H1 (cell line): Measurements from ENCODE around the gene TUBGCP5. TPM values are rescaled to one million over a fixed set of nuclear protein-coding genes. Genes with fewer than 3 reads are reported as not detected.

ENCODE experiments used
- CTCF ChIA-PET: fragments of 300-600 bp; sonication (Branson Sonifier 250); formaldehyde crosslinking; loops from one replicate; lab custom pipeline; 2021; ENCODE audit not compliant: partially characterized antibody; lab: Charles Lee
- POLR2A ChIA-PET: fragments of 300-600 bp; sonication (Branson Sonifier 250); formaldehyde crosslinking; loops from one replicate; lab custom pipeline; 2021; ENCODE audit warnings: inconsistent platforms; ENCODE audit not compliant: partially characterized antibody; lab: Charles Lee
- DNase-seq, 2 experiments: peaks; one replicate each; pipeline versions ENCODE4 v3.0.0 to v3.0.0-alpha.2; 2010 to 2022; ENCODE audit warnings: low spot score in 2 of 2, low read depth in 1 of 2, mixed read lengths in 1 of 2
- FAIRE-seq: peaks from 2 replicates; lab custom pipeline; 2011; peaks lifted over from hg19 to GRCh38; lab: Jason Lieb, UNC
- H2AFZ ChIP-seq: 2 replicates; pipeline ENCODE4 v1.8.1; 2012; ENCODE audit warnings: low read length, inconsistent platforms
- H2AK5ac ChIP-seq: 2 replicates; pipeline ENCODE4 v1.6.1; 2013; ENCODE audit warnings: low read depth, low read length
- H2BK120ac ChIP-seq: replicated peaks from 2 replicates; pipeline ENCODE3; 2013; ENCODE audit warnings: low read depth, low read length, inconsistent platforms
- H2BK12ac ChIP-seq: 2 replicates; pipeline ENCODE4 v1.6.1; 2013; ENCODE audit warnings: low read depth, low read length
- H2BK15ac ChIP-seq: 2 replicates; pipeline ENCODE4 v1.6.1; 2013; ENCODE audit warnings: low read length
- H2BK20ac ChIP-seq: 2 replicates; pipeline ENCODE4 v1.6.1; 2013; ENCODE audit warnings: low read length
- H2BK5ac ChIP-seq: 2 replicates; pipeline ENCODE4 v1.6.1; 2013; ENCODE audit warnings: low read depth, low read length
- H3K14ac ChIP-seq: 2 replicates; pipeline ENCODE4 v1.6.1; 2013; ENCODE audit warnings: inconsistent platforms; ENCODE audit not compliant: insufficient read length
- H3K18ac ChIP-seq: 2 replicates; pipeline ENCODE4 v1.6.1; 2013; ENCODE audit warnings: low read length; ENCODE audit errors: extremely low read depth
- H3K23ac ChIP-seq: 2 replicates; pipeline ENCODE4 v1.6.1; 2013; ENCODE audit warnings: inconsistent platforms; ENCODE audit not compliant: insufficient read length
- H3K23me2 ChIP-seq: 2 replicates; pipeline ENCODE4 v1.6.1; 2013; ENCODE audit warnings: low read depth, low read length
- H3K27ac ChIP-seq: 2 replicates; pipeline ENCODE4 v1.6.1; 2011; ENCODE audit warnings: low read depth, low read length, inconsistent platforms
- H3K27me3 ChIP-seq, 4 experiments: replicated peaks in 1 of 4; 1 replicate in 1 of 4; 2 replicates in 3 of 4; pipeline versions ENCODE4 v1.6.1 to v1.8.1; 2011 to 2013; ENCODE audit warnings: low read length in 3 of 4, mild to moderate bottlenecking in 3 of 4, inconsistent platforms in 2 of 4, mixed read lengths in 2 of 4, moderate library complexity in 1 of 4; ENCODE audit not compliant: control insufficient read depth in 3 of 4, insufficient read depth in 3 of 4; ENCODE audit errors: extremely low read depth in 1 of 4
- H3K36me3 ChIP-seq, 4 experiments: 2 replicates each; pipeline versions ENCODE4 v1.6.1 to v1.8.1; 2011 to 2013; ENCODE audit warnings: mild to moderate bottlenecking in 4 of 4, low read length in 3 of 4, moderate library complexity in 2 of 4, control low read depth in 1 of 4, inconsistent platforms in 1 of 4; ENCODE audit not compliant: insufficient read depth in 4 of 4, control insufficient read depth in 2 of 4
- H3K4ac ChIP-seq: replicated peaks from 2 replicates; pipeline ENCODE3; 2013; ENCODE audit warnings: low read length, low read depth, mixed read lengths, inconsistent platforms; ENCODE audit not compliant: insufficient read length
- H3K4me1 ChIP-seq, 4 experiments: replicated peaks in 1 of 4; 1 replicate in 1 of 4; 2 replicates in 3 of 4; pipeline versions ENCODE4 v1.6.1 to v1.8.1; 2011 to 2013; ENCODE audit warnings: low read length in 3 of 4, inconsistent platforms in 2 of 4, mixed read lengths in 1 of 4; ENCODE audit not compliant: insufficient read depth in 4 of 4, control insufficient read depth in 3 of 4
- H3K4me2 ChIP-seq, 2 experiments: 2 replicates each; pipeline versions ENCODE4 v1.6.1 to v1.8.1; 2011 to 2013; ENCODE audit warnings: low read depth in 2 of 2, low read length in 2 of 2, control low read depth in 1 of 2, inconsistent platforms in 1 of 2, mild to moderate bottlenecking in 1 of 2; ENCODE audit not compliant: insufficient read depth in 1 of 2
- H3K4me3 ChIP-seq, 4 experiments: fragments of 200-600, 300-600 bp in 1 of 4; sonication (generic), shearing (Covaris generic), sonication (Bioruptor Twin) in 1 of 4; 2 replicates each; pipeline versions ENCODE4 v1.5.1 to v1.8.1; 2011 to 2016; ENCODE audit warnings: low read length in 4 of 4, low read depth in 3 of 4, control low read depth in 2 of 4, inconsistent platforms in 2 of 4, mild to moderate bottlenecking in 2 of 4, mixed read lengths in 1 of 4, moderate library complexity in 1 of 4; ENCODE audit not compliant: insufficient read depth in 2 of 4; ENCODE audit errors: extremely low read depth in 1 of 4
- H3K56ac ChIP-seq: replicated peaks from 2 replicates; pipeline ENCODE3; 2013; ENCODE audit warnings: low read depth, mild to moderate bottlenecking, mixed read lengths, low read length, inconsistent platforms; ENCODE audit not compliant: insufficient read length
- H3K79me1 ChIP-seq: 2 replicates; pipeline ENCODE4 v1.6.1; 2013; ENCODE audit warnings: low read depth, low read length, control low read depth
- H3K79me2 ChIP-seq, 2 experiments: 2 replicates each; pipeline versions ENCODE4 v1.6.1 to v1.8.1; 2012 to 2013; ENCODE audit warnings: low read length in 2 of 2, mild to moderate bottlenecking in 2 of 2, inconsistent platforms in 1 of 2; ENCODE audit not compliant: insufficient read depth in 2 of 2, control insufficient read depth in 1 of 2
- H3K9ac ChIP-seq, 4 experiments: replicated peaks in 1 of 4; 1 replicate in 1 of 4; 2 replicates in 3 of 4; pipeline versions ENCODE4 v1.6.1 to v1.8.1; 2011 to 2013; ENCODE audit warnings: low read depth in 3 of 4, low read length in 3 of 4, control low read depth in 2 of 4, mild to moderate bottlenecking in 2 of 4, moderate library complexity in 2 of 4, inconsistent platforms in 1 of 4; ENCODE audit errors: extremely low read depth in 1 of 4
- H3K9me3 ChIP-seq, 2 experiments: 2 replicates each; pipeline versions ENCODE4 v1.6.1 to v1.8.1; 2012 to 2013; ENCODE audit warnings: mild to moderate bottlenecking in 2 of 2, moderate library complexity in 2 of 2, control low read depth in 1 of 2, inconsistent platforms in 1 of 2, low read depth in 1 of 2, low read length in 1 of 2, mixed read lengths in 1 of 2; ENCODE audit not compliant: insufficient read depth in 2 of 2
- H4K20me1 ChIP-seq, 2 experiments: replicated peaks in 1 of 2; 2 replicates each; pipeline versions ENCODE3 to v1.8.1; 2011 to 2013; ENCODE audit warnings: inconsistent platforms in 2 of 2, low read length in 2 of 2, mild to moderate bottlenecking in 1 of 2; ENCODE audit not compliant: insufficient read depth in 2 of 2, control insufficient read depth in 1 of 2
- H4K5ac ChIP-seq: 2 replicates; pipeline ENCODE4 v1.6.1; 2013; ENCODE audit warnings: low read length, low read depth, mixed read lengths, inconsistent platforms; ENCODE audit not compliant: insufficient read length
- H4K8ac ChIP-seq: 2 replicates; pipeline ENCODE4 v1.8.0; 2013; ENCODE audit warnings: mild to moderate bottlenecking, moderate library complexity, low read length, inconsistent platforms; ENCODE audit not compliant: insufficient read depth; ENCODE audit errors: extremely low read depth
- H4K91ac ChIP-seq: replicated peaks from 2 replicates; pipeline ENCODE3; 2013; ENCODE audit warnings: low read length, mixed read lengths, inconsistent platforms; ENCODE audit not compliant: insufficient read length
- WGBS, 2 experiments: shearing (Covaris generic) in 1 of 2; methylation state at CpG; one replicate each; pipeline versions ENCODE4 v1.1.6 to v1.1.7; 2013 to 2015; ENCODE audit warnings: low lambda C conversion rate in 2 of 2, mixed read lengths in 2 of 2, inconsistent platforms in 1 of 2, low coverage in 1 of 2, missing lambda C conversion rate in 1 of 2; ENCODE audit not compliant: insufficient replicate concordance in 2 of 2, insufficient coverage in 1 of 2, insufficient read length in 1 of 2; ENCODE audit errors: extremely low coverage in 1 of 2, missing lambda C conversion rate in 1 of 2; 5-methylcytosine and 5-hydroxymethylcytosine counted together
- polyA plus RNA-seq, 7 experiments: library from polyadenylated mRNA; depleted of rRNA in 3 of 7; stranded (reverse) in 5 of 7; unstranded in 2 of 7; fragments of >200 nt in 5 of 7; fragments of 200-250 nt in 2 of 7; gene quantifications; 1 replicate in 5 of 7; 2 replicates in 1 of 7; 4 replicates in 1 of 7; pipeline versions ENCODE4 v1.2.1 to v1.2.3, GENCODE V29; 2011 to 2013; ENCODE audit warnings: missing spikeins in 2 of 7, mixed read lengths in 2 of 7
- total RNA-seq: library from RNA; stranded (reverse); fragmentation: NEBNext Ultra II Directional; extraction: Animal tissue kit (Norgen Biotek cat#: 25700); gene quantifications from 2 replicates; pipeline ENCODE4 v1.2.1, GENCODE V29; 2021
- TF ChIP-seq, protein P1 (sequence below): IDR thresholded peaks from 2 replicates; pipeline ENCODE4 v1.6.1; 2012; ENCODE audit warnings: inconsistent platforms

TUBGCP5 gene
- total and polyA plus RNA-seq, 2 of the 8 experiments (the other 6 are each of a cell fraction or from before 2014, with no cell fraction given), result 6.3 to 12.5 TPM

GRCh38 chr15:22954326-22954725 is 85.0 kb downstream of the TUBGCP5 start:
- Histone ChIP-seq H3K56ac (no peak overlapping the region), H3K36me3 (no peaks in the 10 kb centered on the region), H2AK5ac (no peak overlapping the region), H3K27ac (no peak overlapping the region), H2BK12ac (no peak overlapping the region), H3K4ac (no peak overlapping the region), H3K14ac (no peak overlapping the region), H3K4me3 (no peak overlapping the region), H4K5ac (no peak overlapping the region), H4K20me1 (peaks cover 38 to 52% of the 10 kb centered on the region in 2 experiments), H3K4me1 (peaks cover 3 to 11% (median 6%) of the 10 kb centered on the region in 4 experiments; a peak in 6 of 7 replicates), H3K27me3 (peaks cover 8 to 48% (median 24%) of the 10 kb centered on the region in 4 experiments), H2BK15ac (no peak overlapping the region), H2BK20ac (no peak overlapping the region), H3K79me2 (peaks cover 0 to 10% of the 10 kb centered on the region in 2 experiments; a peak in 1 of 4 replicates), H3K79me1 (peaks cover 16% of the 10 kb centered on the region), H2BK5ac (no peak overlapping the region), H3K9me3 (no peaks in the 10 kb centered on the region; a peak in 1 of 4 replicates), H3K23me2 (no peaks in the 10 kb centered on the region), H2AFZ (no peak overlapping the region), H3K4me2 (no peak overlapping the region), H3K23ac (no peak overlapping the region), H4K91ac (no peak overlapping the region), H4K8ac (no peak overlapping the region), H3K18ac (no peak overlapping the region), H2BK120ac (no peak overlapping the region), H3K9ac (no peak overlapping the region)
- no peak for DNase-seq
- WGBS, 2 experiments, result 86% methylated on average over 12 of the region's 12 CpGs; no CpG with 5 or more reads in 1 of the 2 experiments
- FAIRE-seq, result no peak
- TF ChIP-seq, protein P1, sequence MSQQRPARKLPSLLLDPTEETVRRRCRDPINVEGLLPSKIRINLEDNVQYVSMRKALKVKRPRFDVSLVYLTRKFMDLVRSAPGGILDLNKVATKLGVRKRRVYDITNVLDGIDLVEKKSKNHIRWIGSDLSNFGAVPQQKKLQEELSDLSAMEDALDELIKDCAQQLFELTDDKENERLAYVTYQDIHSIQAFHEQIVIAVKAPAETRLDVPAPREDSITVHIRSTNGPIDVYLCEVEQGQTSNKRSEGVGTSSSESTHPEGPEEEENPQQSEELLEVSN, result no peak
- POLR2A ChIA-PET, result no interaction called here
- CTCF ChIA-PET, result interaction anchor here (0.6 kb wide), 1 partner anchor 64 kb away, joined by 3 read pairs; no protein-coding TSS in a partner anchor
